ENCODE measurements around the gene ELMO3. TPM values are rescaled to one million over a fixed set of nuclear protein-coding genes. Genes with fewer than 3 reads are reported as not detected.
A peak's percentile ranks its signal among the peaks of the same experiment; 100 is the strongest.

Gene ELMO3
- total RNA-seq, 1 donor from 2014 or later: 9.6 TPM

DNA sequence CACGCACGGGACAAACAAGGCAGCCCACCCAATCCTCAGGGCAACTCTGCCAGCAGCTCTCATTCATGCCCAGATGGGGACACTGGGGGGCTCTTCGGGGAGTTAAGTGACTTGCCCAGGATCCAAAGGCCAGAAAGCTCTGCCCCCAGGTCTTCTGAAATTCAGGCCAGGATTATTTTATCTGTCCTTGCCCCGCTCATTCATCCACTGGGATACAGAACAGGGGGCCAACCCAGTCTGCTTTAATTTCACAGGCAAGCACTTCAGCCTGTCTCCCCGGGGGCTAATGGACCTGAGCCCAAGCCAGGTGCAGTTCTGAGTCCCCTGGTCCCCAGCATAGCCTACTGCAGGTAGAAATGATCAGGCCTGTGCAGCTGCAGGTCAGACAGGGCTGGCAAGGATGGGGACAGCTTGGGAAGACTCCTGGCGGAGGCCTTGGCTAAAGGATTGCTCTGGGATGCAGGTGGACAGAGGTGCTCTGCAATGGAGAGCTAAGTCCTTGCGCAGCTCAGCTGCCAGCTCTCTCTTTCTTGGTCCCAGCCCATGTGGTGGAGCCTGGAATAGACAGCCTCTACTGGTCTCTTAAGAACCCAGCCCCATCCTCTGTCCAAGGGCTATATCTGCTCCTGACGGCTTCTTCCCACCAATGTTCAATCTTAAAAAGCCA lies 47.4 kb upstream of the ELMO3 start:
- Mint-ChIP-seq H3K4me3 (peak overlapping the region; percentile 85), H3K27me3 (peaks cover 55% of the 10 kb centered on the region), H3K4me1 (ENCODE audit: unreplicated experiment) (no peaks in the 10 kb centered on the region), H3K9me3 (no peaks in the 10 kb centered on the region), H3K27ac (peak overlapping the region; percentile 51), H3K36me3 (peaks cover 5% of the 10 kb centered on the region)
- no peak for TF ChIP-seq CTCF (conservative IDR thresholded peaks at IDR 0.05)
- DNase-seq (ENCODE audit: extremely low spot score, unreplicated experiment): no peak

GRCh38 chr16:67154578-67155294 lies 44.2 kb upstream of the ELMO3 start:
- TF ChIP-seq CTCF (conservative IDR thresholded peaks at IDR 0.05): no peak
- DNase-seq (ENCODE audit: extremely low spot score, unreplicated experiment): no peak
- Mint-ChIP-seq H3K9me3 (no peaks in the 10 kb centered on the region), H3K36me3 (no peaks in the 10 kb centered on the region), H3K4me1 (ENCODE audit: unreplicated experiment) (no peaks in the 10 kb centered on the region), H3K27ac (no peak overlapping the region), H3K27me3 (peaks cover 78% of the 10 kb centered on the region), H3K4me3 (peak overlapping the region; percentile 79)

- Mint-ChIP-seq H3K27me3 (peaks cover 85% of the 10 kb centered on the region), H3K4me1 (ENCODE audit: unreplicated experiment) (no peaks in the 10 kb centered on the region), H3K36me3 (no peaks in the 10 kb centered on the region), H3K9me3 (no peaks in the 10 kb centered on the region), H3K4me3 (peak overlapping the region; percentile 79), H3K27ac (no peak overlapping the region)
- DNase-seq (ENCODE audit: extremely low spot score, unreplicated experiment): peak; percentile 94
- TF ChIP-seq CTCF (conservative IDR thresholded peaks at IDR 0.05): peak; percentile 99
These were observed 43.4 kb upstream of the ELMO3 start for GRCh38 chr16:67155295-67156142.

- peaks cover 88% of the 10 kb centered on the region for H3K27me3 Mint-ChIP-seq
- DNase-seq (ENCODE audit: extremely low spot score, unreplicated experiment): no peak
- H3K27ac Mint-ChIP-seq: no peak overlapping the region
- H3K9me3 Mint-ChIP-seq: no peaks in the 10 kb centered on the region
- TF ChIP-seq CTCF (conservative IDR thresholded peaks at IDR 0.05): no peak
- peaks cover 3% of the 10 kb centered on the region for H3K4me1 Mint-ChIP-seq (ENCODE audit: unreplicated experiment)
- H3K4me3 Mint-ChIP-seq: no peak overlapping the region
- H3K36me3 Mint-ChIP-seq: no peaks in the 10 kb centered on the region
These were observed 42.6 kb upstream of the ELMO3 start for GRCh38 chr16:67156143-67156844.

DNA sequence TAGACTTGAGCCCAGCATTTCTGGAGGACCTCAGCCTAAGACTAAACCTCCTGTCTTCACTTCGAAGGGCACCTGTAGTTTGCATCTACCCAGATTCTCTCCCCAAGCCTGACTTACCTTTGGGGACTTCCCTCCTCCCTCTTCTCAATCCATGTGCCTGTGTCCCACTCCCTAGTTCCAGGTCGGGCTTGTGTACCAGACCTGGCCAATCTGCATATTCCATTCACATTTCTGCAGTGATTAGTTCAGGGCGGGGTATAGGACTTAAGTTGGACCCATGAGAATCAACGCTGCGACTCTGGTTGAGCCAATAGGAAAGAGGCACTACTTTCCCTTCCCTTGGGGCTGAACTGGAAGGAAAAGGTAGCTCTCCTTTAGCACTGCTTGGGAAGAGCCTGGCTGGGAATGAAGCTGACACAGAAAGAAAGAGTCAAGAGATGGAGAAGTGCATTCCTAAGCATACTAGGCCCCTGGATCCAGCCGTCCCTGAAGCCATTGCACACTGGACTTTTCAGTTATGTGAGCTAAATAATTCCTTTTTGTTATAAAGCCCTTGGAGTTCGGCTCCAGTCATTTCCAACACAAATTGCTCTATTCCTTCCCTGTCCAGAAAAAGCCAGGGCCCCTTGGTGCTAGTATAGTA lies 41.7 kb upstream of the ELMO3 start:
- DNase-seq (ENCODE audit: extremely low spot score, unreplicated experiment): no peak
- Mint-ChIP-seq H3K27me3 (peaks cover 89% of the 10 kb centered on the region), H3K4me3 (peak overlapping the region; percentile 30), H3K27ac (peak overlapping the region; percentile 23), H3K36me3 (no peaks in the 10 kb centered on the region), H3K4me1 (ENCODE audit: unreplicated experiment) (peaks cover 3% of the 10 kb centered on the region), H3K9me3 (no peaks in the 10 kb centered on the region)
- no peak for TF ChIP-seq CTCF (conservative IDR thresholded peaks at IDR 0.05)
